ENCODE results near the gene COX8A. TPM values are rescaled to one million over a fixed set of nuclear protein-coding genes. Genes with fewer than 3 reads are reported as not detected.
A peak's percentile ranks its signal among the peaks of the same experiment; 100 is the strongest.

COX8A gene
- total RNA-seq, 4 donors from 2014 or later, result 317 to 650 (median 402) TPM

- 79% methylated on average over 2 of the region's 11 CpGs; no CpG with 5 or more reads in 1 of the 2 donors for WGBS, 2 donors (ENCODE audit: low coverage in 1 of 2)
- peaks cover 0 to 61% of the 10 kb centered on the region in 2 donors for H3K36me3 ChIP-seq
Observed at GRCh38 chr11:63997801-63998337, 23.4 kb downstream of the COX8A start.

GRCh38 chr11:63998558-63999348 lies 24.3 kb downstream of the COX8A start:
- Histone ChIP-seq H3K9me3 (no peaks in the 10 kb centered on the region), H3K27me3 (peaks cover 10% of the 10 kb centered on the region), H3K4me1 (peaks cover 0 to 40% (median 26%) of the 10 kb centered on the region in 3 donors), H3K27ac (no peak overlapping the region), H3K4me3 (peak overlapping the region in 1 of 2 donors; percentile 49), H3K36me3 (peaks cover 0 to 52% of the 10 kb centered on the region in 2 donors)
- TF ChIP-seq, protein P1, sequence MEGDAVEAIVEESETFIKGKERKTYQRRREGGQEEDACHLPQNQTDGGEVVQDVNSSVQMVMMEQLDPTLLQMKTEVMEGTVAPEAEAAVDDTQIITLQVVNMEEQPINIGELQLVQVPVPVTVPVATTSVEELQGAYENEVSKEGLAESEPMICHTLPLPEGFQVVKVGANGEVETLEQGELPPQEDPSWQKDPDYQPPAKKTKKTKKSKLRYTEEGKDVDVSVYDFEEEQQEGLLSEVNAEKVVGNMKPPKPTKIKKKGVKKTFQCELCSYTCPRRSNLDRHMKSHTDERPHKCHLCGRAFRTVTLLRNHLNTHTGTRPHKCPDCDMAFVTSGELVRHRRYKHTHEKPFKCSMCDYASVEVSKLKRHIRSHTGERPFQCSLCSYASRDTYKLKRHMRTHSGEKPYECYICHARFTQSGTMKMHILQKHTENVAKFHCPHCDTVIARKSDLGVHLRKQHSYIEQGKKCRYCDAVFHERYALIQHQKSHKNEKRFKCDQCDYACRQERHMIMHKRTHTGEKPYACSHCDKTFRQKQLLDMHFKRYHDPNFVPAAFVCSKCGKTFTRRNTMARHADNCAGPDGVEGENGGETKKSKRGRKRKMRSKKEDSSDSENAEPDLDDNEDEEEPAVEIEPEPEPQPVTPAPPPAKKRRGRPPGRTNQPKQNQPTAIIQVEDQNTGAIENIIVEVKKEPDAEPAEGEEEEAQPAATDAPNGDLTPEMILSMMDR (IDR thresholded peaks at IDR 0.05), result no peak
- TF ChIP-seq POLR2AphosphoS5 (IDR thresholded peaks at IDR 0.05) (no peak), EP300 (IDR thresholded peaks at IDR 0.05) (no peak), POLR2A (IDR thresholded peaks at IDR 0.05) (no peak)
- no CpG with 5 or more reads among the region's 54 CpGs for WGBS, 2 donors (ENCODE audit: low coverage in 1 of 2)
- ATAC-seq, result no peak

More at GRCh38 chr11:63997801-63998337, 23.4 kb downstream of the COX8A start:
- ATAC-seq, result no peak
- Histone ChIP-seq H3K9me3 (no peaks in the 10 kb centered on the region), H3K27ac (no peak overlapping the region), H3K27me3 (peaks cover 10% of the 10 kb centered on the region), H3K4me3 (no peak overlapping the region), H3K4me1 (peaks cover 0 to 40% (median 26%) of the 10 kb centered on the region in 3 donors)
- TF ChIP-seq POLR2A (IDR thresholded peaks at IDR 0.05) (no peak), EP300 (IDR thresholded peaks at IDR 0.05) (no peak), POLR2AphosphoS5 (IDR thresholded peaks at IDR 0.05) (no peak)
- TF ChIP-seq, protein P1 (IDR thresholded peaks at IDR 0.05), result no peak

- TF ChIP-seq EP300 (IDR thresholded peaks at IDR 0.05) (no peak), POLR2A (IDR thresholded peaks at IDR 0.05) (no peak), POLR2AphosphoS5 (IDR thresholded peaks at IDR 0.05) (no peak)
- TF ChIP-seq, protein P1 (IDR thresholded peaks at IDR 0.05), result no peak
- Histone ChIP-seq H3K27ac (peak overlapping the region in 1 of 4 donors; percentile 37), H3K4me3 (peak overlapping the region in 1 of 2 donors; percentile 49), H3K27me3 (peaks cover 10% of the 10 kb centered on the region), H3K9me3 (no peaks in the 10 kb centered on the region), H3K36me3 (peaks cover 0 to 45% of the 10 kb centered on the region in 2 donors), H3K4me1 (peaks cover 0 to 40% (median 26%) of the 10 kb centered on the region in 3 donors)
- 0% methylated on average over 1 of the region's 59 CpGs; no CpG with 5 or more reads in 1 of the 2 donors for WGBS, 2 donors (ENCODE audit: low coverage in 1 of 2)
- ATAC-seq, result peak; percentile 42
Observed at GRCh38 chr11:63999349-64000025, 25.1 kb downstream of the COX8A start.

DNA sequence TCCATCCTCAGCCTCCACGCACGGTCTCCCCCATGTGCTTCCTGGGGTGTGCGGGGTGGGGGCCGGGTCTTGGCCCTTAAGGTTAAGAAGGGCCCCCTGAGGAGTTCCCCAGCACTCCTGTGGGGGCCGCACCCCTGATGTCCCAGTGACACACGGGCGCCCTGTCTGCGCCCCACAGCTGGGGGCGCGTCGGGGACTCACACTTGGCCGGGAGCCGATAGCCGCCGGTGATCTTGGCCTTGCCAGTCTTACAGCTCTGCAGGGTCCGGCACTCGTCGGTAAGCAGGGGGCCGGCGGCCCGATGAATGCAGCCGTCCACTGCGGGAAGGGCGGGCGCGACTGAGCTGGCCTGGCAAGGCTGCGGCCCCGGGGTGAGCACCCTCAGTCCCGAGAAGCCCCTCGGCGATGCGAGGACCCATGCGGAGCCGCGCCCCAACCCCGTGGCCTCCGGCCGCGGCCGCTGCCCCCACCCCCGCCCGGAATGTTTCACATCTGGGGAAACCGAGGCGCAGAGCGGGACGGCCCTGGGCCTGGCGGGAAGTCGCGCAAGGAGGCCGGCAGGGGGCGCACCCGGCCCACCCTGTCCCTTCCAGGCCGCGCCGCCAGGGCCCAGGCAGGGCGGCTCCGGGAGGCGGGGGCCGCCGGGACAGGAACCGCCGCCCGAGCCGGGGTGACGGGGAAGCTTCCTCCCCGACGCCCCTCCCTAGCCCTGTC lies 25.8 kb downstream of the COX8A start:
- Histone ChIP-seq H3K36me3 (peaks cover 0 to 38% of the 10 kb centered on the region in 2 donors), H3K27ac (peak overlapping the region in 1 of 4 donors; percentile 37), H3K4me1 (peaks cover 0 to 40% (median 26%) of the 10 kb centered on the region in 3 donors), H3K4me3 (peak overlapping the region in 1 of 2 donors; percentile 49), H3K9me3 (no peaks in the 10 kb centered on the region), H3K27me3 (peaks cover 15% of the 10 kb centered on the region)
- no CpG with 5 or more reads among the region's 67 CpGs for WGBS, 2 donors (ENCODE audit: low coverage in 1 of 2)
- ATAC-seq, result peak; percentile 86
- TF ChIP-seq, protein P1 (IDR thresholded peaks at IDR 0.05), result peak in 3 of 4 experiments; percentile 90 to 98 (median 96)
- no peak for TF ChIP-seq POLR2AphosphoS5 (IDR thresholded peaks at IDR 0.05)
- no peak for TF ChIP-seq EP300 (IDR thresholded peaks at IDR 0.05)

Data from gastroesophageal sphincter (tissue), 4 donors.